ENCODE results near the gene PCDHB15.

DNA sequence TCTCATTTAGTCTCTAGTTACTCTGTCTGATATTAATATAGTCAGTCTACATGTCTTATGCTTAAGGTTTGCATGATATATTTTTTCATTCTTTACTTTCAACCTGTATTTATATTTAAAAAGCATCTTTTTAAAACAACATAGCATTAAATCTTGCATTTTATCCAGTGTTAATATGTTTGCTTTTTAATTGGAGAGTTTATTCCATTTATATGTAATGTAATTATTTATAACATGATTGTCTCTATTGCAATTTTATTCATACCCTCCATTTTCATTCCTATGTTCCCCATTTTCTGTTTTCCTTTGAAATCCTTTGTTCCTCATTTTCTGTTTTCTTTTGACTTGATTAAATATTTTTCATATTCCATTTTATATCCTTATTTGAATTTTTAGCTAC lies 13.3 kb downstream of the PCDHB15 start:
- no peak for TF ChIP-seq POLR2A (IDR thresholded peaks at IDR 0.05)
- TF ChIP-seq, protein P1, sequence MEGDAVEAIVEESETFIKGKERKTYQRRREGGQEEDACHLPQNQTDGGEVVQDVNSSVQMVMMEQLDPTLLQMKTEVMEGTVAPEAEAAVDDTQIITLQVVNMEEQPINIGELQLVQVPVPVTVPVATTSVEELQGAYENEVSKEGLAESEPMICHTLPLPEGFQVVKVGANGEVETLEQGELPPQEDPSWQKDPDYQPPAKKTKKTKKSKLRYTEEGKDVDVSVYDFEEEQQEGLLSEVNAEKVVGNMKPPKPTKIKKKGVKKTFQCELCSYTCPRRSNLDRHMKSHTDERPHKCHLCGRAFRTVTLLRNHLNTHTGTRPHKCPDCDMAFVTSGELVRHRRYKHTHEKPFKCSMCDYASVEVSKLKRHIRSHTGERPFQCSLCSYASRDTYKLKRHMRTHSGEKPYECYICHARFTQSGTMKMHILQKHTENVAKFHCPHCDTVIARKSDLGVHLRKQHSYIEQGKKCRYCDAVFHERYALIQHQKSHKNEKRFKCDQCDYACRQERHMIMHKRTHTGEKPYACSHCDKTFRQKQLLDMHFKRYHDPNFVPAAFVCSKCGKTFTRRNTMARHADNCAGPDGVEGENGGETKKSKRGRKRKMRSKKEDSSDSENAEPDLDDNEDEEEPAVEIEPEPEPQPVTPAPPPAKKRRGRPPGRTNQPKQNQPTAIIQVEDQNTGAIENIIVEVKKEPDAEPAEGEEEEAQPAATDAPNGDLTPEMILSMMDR (IDR thresholded peaks at IDR 0.05 in 4 of 5, conservative IDR thresholded peaks at IDR 0.05 in 1 of 5) = no peak

Measured in gastrocnemius medialis (tissue), 4 donors.